CD4-positive, alpha-beta memory T cell (primary cell): ENCODE measurements around the gene INTU. TPM values are rescaled to one million over a fixed set of nuclear protein-coding genes. Genes with fewer than 3 reads are reported as not detected.

ENCODE experiments used
- CTCF ChIA-PET: fragments of 350-600 bp; sonication (Branson Sonifier 250); formaldehyde crosslinking; loops from one replicate; lab custom pipeline; 2021; ENCODE audit warnings: inconsistent platforms; ENCODE audit not compliant: partially characterized antibody; lab: Charles Lee
- POLR2A ChIA-PET: fragments of 350-600 bp; sonication (Branson Sonifier 250); formaldehyde crosslinking; loops from one replicate; lab custom pipeline; 2021; ENCODE audit not compliant: partially characterized antibody; lab: Charles Lee
- DNase-seq, 5 donors: peaks; one replicate each; pipeline versions ENCODE4 v3.0.0 to v3.0.0-alpha.2; 2020 to 2022; ENCODE audit warnings: mixed read lengths in 1 of 5
- H3K27ac ChIP-seq: one replicate; pipeline ENCODE4 v1.7.0; 2013; ENCODE audit warnings: low read depth, low read length
- H3K27me3 ChIP-seq: 2 replicates; pipeline ENCODE4 v1.7.0; 2013; ENCODE audit warnings: mild to moderate bottlenecking, low read length, moderate library complexity; ENCODE audit not compliant: insufficient read depth
- H3K36me3 ChIP-seq: 2 replicates; pipeline ENCODE4 v1.7.0; 2013; ENCODE audit warnings: mild to moderate bottlenecking, low read length, moderate library complexity; ENCODE audit not compliant: insufficient read depth
- H3K4me1 ChIP-seq: 2 replicates; pipeline ENCODE4 v1.7.0; 2013; ENCODE audit warnings: mild to moderate bottlenecking, low read length, moderate library complexity; ENCODE audit not compliant: insufficient read depth
- H3K4me3 ChIP-seq, 2 donors: one replicate each; pipeline ENCODE4 v1.7.0; 2013; ENCODE audit warnings: low read length in 2 of 2, mild to moderate bottlenecking in 1 of 2
- H3K9me3 ChIP-seq, 2 donors: one replicate each; pipeline ENCODE4 v1.7.0; 2013; ENCODE audit warnings: low read length in 2 of 2, control low read depth in 1 of 2; ENCODE audit not compliant: control insufficient read depth in 1 of 2
- H3K27ac Mint-ChIP-seq, 7 donors: one replicate each; pipeline ENCODE4 v1.8.0; 2020 to 2021; ENCODE audit warnings: mixed read lengths in 7 of 7, mild to moderate bottlenecking in 6 of 7, inconsistent platforms in 3 of 7, moderate library complexity in 3 of 7
- H3K27me3 Mint-ChIP-seq, 2 donors: one replicate each; pipeline ENCODE4 v1.8.0; 2020 to 2021; ENCODE audit warnings: mixed read lengths in 2 of 2
- H3K36me3 Mint-ChIP-seq, 2 donors: one replicate each; pipeline ENCODE4 v1.8.0; 2020 to 2021; ENCODE audit warnings: mixed read lengths in 2 of 2, inconsistent platforms in 1 of 2, mild to moderate bottlenecking in 1 of 2
- H3K4me1 Mint-ChIP-seq, 4 donors: one replicate each; pipeline ENCODE4 v1.8.0; 2020 to 2021; ENCODE audit warnings: mixed read lengths in 4 of 4, mild to moderate bottlenecking in 1 of 4
- H3K4me3 Mint-ChIP-seq, 8 donors: one replicate each; pipeline ENCODE4 v1.8.0; 2020 to 2021; ENCODE audit warnings: mixed read lengths in 8 of 8, mild to moderate bottlenecking in 7 of 8, moderate library complexity in 6 of 8, inconsistent platforms in 3 of 8
- H3K9me3 Mint-ChIP-seq, 8 donors: one replicate each; pipeline ENCODE4 v1.8.0; 2020 to 2021; ENCODE audit warnings: mixed read lengths in 8 of 8, mild to moderate bottlenecking in 5 of 8, inconsistent platforms in 3 of 8, moderate library complexity in 1 of 8
- intact Hi-C: fragments of 100-400 bp; cut with micrococcal nuclease; formaldehyde crosslinking; loops from one replicate; pipeline ENCODE4 v1.15.1; 2023
- polyA plus RNA-seq, 2 donors: library from polyadenylated mRNA; unstranded; fragments of 300-500 nt; fragmentation: Illumina TruSeq; gene quantifications; one replicate each; pipeline ENCODE4 v1.2.3, GENCODE V29; 2021
- total RNA-seq, 2 experiments: library from RNA; stranded (reverse); gene quantifications; one replicate each; pipeline ENCODE4 v1.2.3, GENCODE V29; 2021

Gene INTU
- total and polyA plus RNA-seq, 4 experiments from 2014 or later = 0.37 TPM; not detected in 3

- Mint-ChIP-seq H3K4me3 (no peak overlapping the region), H3K36me3 (no peaks in the 10 kb centered on the region), H3K9me3 (peaks cover 0 to 2% (median 0%) of the 10 kb centered on the region in 8 donors), H3K4me1 (no peaks in the 10 kb centered on the region), H3K27me3 (peaks cover 0 to 5% of the 10 kb centered on the region in 2 donors), H3K27ac (no peak overlapping the region)
- no peaks in the 10 kb centered on the region for H3K36me3 ChIP-seq
- H3K9me3 ChIP-seq = no peaks in the 10 kb centered on the region
- H3K27ac ChIP-seq = no peak overlapping the region
- intact Hi-C loops = no loop called here
- CTCF ChIA-PET = no interaction called here
- no peaks in the 10 kb centered on the region for H3K27me3 ChIP-seq
- POLR2A ChIA-PET = no interaction called here
- no peaks in the 10 kb centered on the region for H3K4me1 ChIP-seq
- H3K4me3 ChIP-seq = no peak overlapping the region
- no peak for DNase-seq
Measured at GRCh38 chr4:127667116-127667515, 34.4 kb downstream of the INTU start.

GRCh38 chr4:127667772-127668171 lies 35.0 kb downstream of the INTU start:
- no peak overlapping the region for H3K4me3 Mint-ChIP-seq
- intact Hi-C loops = no loop called here

GRCh38 chr4:127668770-127669169 lies 36.0 kb downstream of the INTU start:
- CTCF ChIA-PET = no interaction called here
- Histone ChIP-seq H3K4me3 (no peak overlapping the region), H3K36me3 (no peaks in the 10 kb centered on the region), H3K27ac (no peak overlapping the region), H3K27me3 (no peaks in the 10 kb centered on the region), H3K4me1 (no peaks in the 10 kb centered on the region), H3K9me3 (no peaks in the 10 kb centered on the region)
- Mint-ChIP-seq H3K4me3 (no peak overlapping the region), H3K27ac (no peak overlapping the region), H3K27me3 (peaks cover 2 to 5% of the 10 kb centered on the region in 2 donors), H3K36me3 (no peaks in the 10 kb centered on the region), H3K4me1 (no peaks in the 10 kb centered on the region), H3K9me3 (peaks cover 0 to 2% (median 0%) of the 10 kb centered on the region in 8 donors)
- no peak for DNase-seq
- intact Hi-C loops = no loop called here
- POLR2A ChIA-PET = no interaction called here

More at GRCh38 chr4:127667772-127668171, 35.0 kb downstream of the INTU start:
- Mint-ChIP-seq H3K4me1 (no peaks in the 10 kb centered on the region), H3K27me3 (peaks cover 0 to 5% of the 10 kb centered on the region in 2 donors), H3K36me3 (no peaks in the 10 kb centered on the region), H3K9me3 (peaks cover 0 to 2% (median 0%) of the 10 kb centered on the region in 8 donors), H3K27ac (no peak overlapping the region)
- H3K36me3 ChIP-seq = no peaks in the 10 kb centered on the region
- no peak overlapping the region for H3K4me3 ChIP-seq
- H3K4me1 ChIP-seq = no peaks in the 10 kb centered on the region
- H3K27ac ChIP-seq = no peak overlapping the region
- POLR2A ChIA-PET = no interaction called here
- no peak for DNase-seq
- CTCF ChIA-PET = no interaction called here
- no peaks in the 10 kb centered on the region for H3K27me3 ChIP-seq
- no peaks in the 10 kb centered on the region for H3K9me3 ChIP-seq

- H3K4me3 ChIP-seq = no peak overlapping the region
- POLR2A ChIA-PET = no interaction called here
- H3K4me3 Mint-ChIP-seq = no peak overlapping the region
Measured at GRCh38 chr4:127669691-127670090, 36.9 kb downstream of the INTU start.

GRCh38 chr4:127672111-127672510 lies 39.4 kb downstream of the INTU start:
- CTCF ChIA-PET = no interaction called here
- Mint-ChIP-seq H3K27me3 (peaks cover 2 to 5% of the 10 kb centered on the region in 2 donors), H3K4me1 (no peaks in the 10 kb centered on the region), H3K9me3 (peaks cover 0 to 6% (median 0%) of the 10 kb centered on the region in 8 donors), H3K36me3 (no peaks in the 10 kb centered on the region), H3K4me3 (no peak overlapping the region), H3K27ac (no peak overlapping the region)
- Histone ChIP-seq H3K27me3 (no peaks in the 10 kb centered on the region), H3K27ac (no peak overlapping the region), H3K9me3 (no peaks in the 10 kb centered on the region), H3K36me3 (no peaks in the 10 kb centered on the region), H3K4me1 (no peaks in the 10 kb centered on the region), H3K4me3 (no peak overlapping the region)
- intact Hi-C loops = no loop called here
- POLR2A ChIA-PET = no interaction called here
- no peak for DNase-seq

More at GRCh38 chr4:127669691-127670090, 36.9 kb downstream of the INTU start:
- no peaks in the 10 kb centered on the region for H3K4me1 Mint-ChIP-seq
- DNase-seq = no peak
- no peak overlapping the region for H3K27ac Mint-ChIP-seq
- no peaks in the 10 kb centered on the region for H3K36me3 Mint-ChIP-seq
- Histone ChIP-seq H3K27ac (no peak overlapping the region), H3K9me3 (no peaks in the 10 kb centered on the region), H3K27me3 (no peaks in the 10 kb centered on the region), H3K36me3 (no peaks in the 10 kb centered on the region), H3K4me1 (no peaks in the 10 kb centered on the region)
- peaks cover 0 to 2% (median 0%) of the 10 kb centered on the region in 8 donors for H3K9me3 Mint-ChIP-seq
- CTCF ChIA-PET = no interaction called here
- intact Hi-C loops = no loop called here
- H3K27me3 Mint-ChIP-seq = peaks cover 2 to 5% of the 10 kb centered on the region in 2 donors

GRCh38 chr4:127685292-127685691 lies 52.5 kb downstream of the INTU start:
- no peaks in the 10 kb centered on the region for H3K36me3 ChIP-seq
- Mint-ChIP-seq H3K27ac (no peak overlapping the region), H3K9me3 (no peaks in the 10 kb centered on the region), H3K4me1 (no peaks in the 10 kb centered on the region), H3K27me3 (no peaks in the 10 kb centered on the region), H3K36me3 (no peaks in the 10 kb centered on the region), H3K4me3 (no peak overlapping the region)
- ChIA-PET CTCF (no interaction called here), POLR2A (no interaction called here)
- DNase-seq = no peak
- H3K9me3 ChIP-seq = no peaks in the 10 kb centered on the region
- H3K4me1 ChIP-seq = no peaks in the 10 kb centered on the region
- no peaks in the 10 kb centered on the region for H3K27me3 ChIP-seq
- H3K4me3 ChIP-seq = no peak overlapping the region
- H3K27ac ChIP-seq = no peak overlapping the region
- intact Hi-C loops = no loop called here

GRCh38 chr4:127686658-127687057 lies 53.9 kb downstream of the INTU start:
- H3K9me3 Mint-ChIP-seq = no peaks in the 10 kb centered on the region

GRCh38 chr4:127687580-127687979 lies 54.8 kb downstream of the INTU start:
- H3K36me3 Mint-ChIP-seq = no peaks in the 10 kb centered on the region

More at GRCh38 chr4:127686658-127687057, 53.9 kb downstream of the INTU start:
- Histone ChIP-seq H3K27ac (no peak overlapping the region), H3K36me3 (no peaks in the 10 kb centered on the region), H3K27me3 (no peaks in the 10 kb centered on the region), H3K9me3 (no peaks in the 10 kb centered on the region), H3K4me1 (no peaks in the 10 kb centered on the region), H3K4me3 (no peak overlapping the region)
- Mint-ChIP-seq H3K4me3 (no peak overlapping the region), H3K27ac (no peak overlapping the region), H3K4me1 (no peaks in the 10 kb centered on the region), H3K27me3 (no peaks in the 10 kb centered on the region), H3K36me3 (no peaks in the 10 kb centered on the region)
- DNase-seq = no peak
- intact Hi-C loops = no loop called here
- CTCF ChIA-PET = no interaction called here
- POLR2A ChIA-PET = no interaction called here

More at GRCh38 chr4:127687580-127687979, 54.8 kb downstream of the INTU start:
- Mint-ChIP-seq H3K4me1 (no peaks in the 10 kb centered on the region), H3K9me3 (peaks cover 0 to 1% (median 0%) of the 10 kb centered on the region in 8 donors), H3K27me3 (peaks cover 0 to 2% of the 10 kb centered on the region in 2 donors), H3K27ac (no peak overlapping the region), H3K4me3 (no peak overlapping the region)
- H3K27me3 ChIP-seq = no peaks in the 10 kb centered on the region
- no peaks in the 10 kb centered on the region for H3K9me3 ChIP-seq
- H3K36me3 ChIP-seq = no peaks in the 10 kb centered on the region
- intact Hi-C loops = no loop called here
- no peak for DNase-seq
- H3K4me1 ChIP-seq = no peaks in the 10 kb centered on the region
- CTCF ChIA-PET = no interaction called here
- H3K4me3 ChIP-seq = no peak overlapping the region
- no peak overlapping the region for H3K27ac ChIP-seq
- POLR2A ChIA-PET = no interaction called here
